HepG2 (cell line): ENCODE results near the gene FDPS. TPM values are rescaled to one million over a fixed set of nuclear protein-coding genes. Genes with fewer than 3 reads are reported as not detected.

Source experiments
- PHF20 ChIP-seq: sonication (generic); formaldehyde crosslinking; IDR thresholded peaks from 2 replicates; pipeline ENCODE4 v1.5.0; 2020; ENCODE audit warnings: mild to moderate bottlenecking, missing genetic modification reagents
- REXO4 ChIP-seq: sonication (generic); formaldehyde crosslinking; IDR thresholded peaks from 2 replicates; pipeline ENCODE4 v1.8.0; 2022; ENCODE audit warnings: missing genetic modification reagents, mild to moderate bottlenecking, borderline replicate concordance
- SAP130 ChIP-seq: IDR thresholded peaks from 2 replicates; pipeline ENCODE4 v1.6.1; 2016; ENCODE audit warnings: low read depth
- SIN3A ChIP-seq: IDR thresholded peaks from 2 replicates; pipeline ENCODE4 v1.6.1; 2011; ENCODE audit warnings: low read depth, mild to moderate bottlenecking, control low read depth, low read length, borderline replicate concordance
- SKIL ChIP-seq: sonication (generic); formaldehyde crosslinking; IDR thresholded peaks from 2 replicates; pipeline ENCODE4 v1.8.0; 2022; ENCODE audit warnings: missing genetic modification reagents, mild to moderate bottlenecking, moderate library complexity, borderline replicate concordance
- YEATS2 ChIP-seq: sonication (generic); formaldehyde crosslinking; IDR thresholded peaks from 2 replicates; pipeline ENCODE4 v1.4.0; 2020; ENCODE audit warnings: missing genetic modification reagents, borderline replicate concordance
- ZNF253 ChIP-seq: sonication (generic); formaldehyde crosslinking; IDR thresholded peaks from 2 replicates; pipeline ENCODE4 v1.8.0; 2022; ENCODE audit warnings: mild to moderate bottlenecking, missing genetic modification reagents, borderline replicate concordance
- ZNF407 ChIP-seq: sonication (generic); formaldehyde crosslinking; IDR thresholded peaks from one replicate; pipeline ENCODE4 v1.5.1; 2020; ENCODE audit warnings: mild to moderate bottlenecking, missing genetic modification reagents; ENCODE audit errors: not compliant biosample characterization
- ZNF784 ChIP-seq: sonication (generic); formaldehyde crosslinking; IDR thresholded peaks from 2 replicates; pipeline ENCODE4 v1.5.1; 2020; ENCODE audit warnings: missing genetic modification reagents, mild to moderate bottlenecking, borderline replicate concordance
- polyA plus RNA-seq, 8 experiments: library from polyadenylated mRNA; depleted of rRNA in 3 of 8; stranded (reverse) in 7 of 8; unstranded in 1 of 8; fragments of >200 nt; fragmentation: Illumina TruSeq in 4 of 8; extraction: Trizol in 4 of 8; gene quantifications; 2 replicates each; pipeline versions ENCODE4 v1.2.1 to v1.2.3, GENCODE V29; 2011 to 2016; ENCODE audit warnings: low read depth in 4 of 8, missing spikeins in 1 of 8, mixed read lengths in 1 of 8; ENCODE audit not compliant: insufficient read depth in 1 of 8
- total RNA-seq, 5 experiments: library from RNA; depleted of rRNA; stranded (reverse); fragments of >200 nt; fragmentation: Illumina TruSeq; extraction: Trizol; gene quantifications; 2 replicates each; pipeline ENCODE4 v1.2.3, GENCODE V29; 2016; ENCODE audit warnings: low read depth in 1 of 5
- TF ChIP-seq, protein P1 (sequence below): sonication (generic); formaldehyde crosslinking; IDR thresholded peaks from 2 replicates; pipeline ENCODE4 v1.4.0; 2020; ENCODE audit warnings: missing genetic modification reagents, mild to moderate bottlenecking, borderline replicate concordance

The FDPS gene
- total and polyA plus RNA-seq, 2 of the 13 experiments (the other 11 are each of a cell fraction or from before 2014, with no cell fraction given), result 264 to 519 TPM

- TF ChIP-seq ZNF407 (CRISPR knock-in tag) (peak; percentile 28), ZNF253 (CRISPR knock-in tag) (0 out of 2 replicates have a peak, but pooled peaks have one; percentile 19), ZNF784 (CRISPR knock-in tag) (peak; percentile 38), SAP130 (peak; percentile 81), YEATS2 (CRISPR knock-in tag) (peak; percentile 65), SIN3A (0 out of 2 replicates have a peak, but pooled peaks have one; percentile 58), SKIL (CRISPR knock-in tag) (peak; percentile 48; the same call in 1 of the 2 replicates), REXO4 (CRISPR knock-in tag) (no peak), PHF20 (peak; percentile 71; the same call in 1 of the 2 replicates)
- TF ChIP-seq, protein P1, sequence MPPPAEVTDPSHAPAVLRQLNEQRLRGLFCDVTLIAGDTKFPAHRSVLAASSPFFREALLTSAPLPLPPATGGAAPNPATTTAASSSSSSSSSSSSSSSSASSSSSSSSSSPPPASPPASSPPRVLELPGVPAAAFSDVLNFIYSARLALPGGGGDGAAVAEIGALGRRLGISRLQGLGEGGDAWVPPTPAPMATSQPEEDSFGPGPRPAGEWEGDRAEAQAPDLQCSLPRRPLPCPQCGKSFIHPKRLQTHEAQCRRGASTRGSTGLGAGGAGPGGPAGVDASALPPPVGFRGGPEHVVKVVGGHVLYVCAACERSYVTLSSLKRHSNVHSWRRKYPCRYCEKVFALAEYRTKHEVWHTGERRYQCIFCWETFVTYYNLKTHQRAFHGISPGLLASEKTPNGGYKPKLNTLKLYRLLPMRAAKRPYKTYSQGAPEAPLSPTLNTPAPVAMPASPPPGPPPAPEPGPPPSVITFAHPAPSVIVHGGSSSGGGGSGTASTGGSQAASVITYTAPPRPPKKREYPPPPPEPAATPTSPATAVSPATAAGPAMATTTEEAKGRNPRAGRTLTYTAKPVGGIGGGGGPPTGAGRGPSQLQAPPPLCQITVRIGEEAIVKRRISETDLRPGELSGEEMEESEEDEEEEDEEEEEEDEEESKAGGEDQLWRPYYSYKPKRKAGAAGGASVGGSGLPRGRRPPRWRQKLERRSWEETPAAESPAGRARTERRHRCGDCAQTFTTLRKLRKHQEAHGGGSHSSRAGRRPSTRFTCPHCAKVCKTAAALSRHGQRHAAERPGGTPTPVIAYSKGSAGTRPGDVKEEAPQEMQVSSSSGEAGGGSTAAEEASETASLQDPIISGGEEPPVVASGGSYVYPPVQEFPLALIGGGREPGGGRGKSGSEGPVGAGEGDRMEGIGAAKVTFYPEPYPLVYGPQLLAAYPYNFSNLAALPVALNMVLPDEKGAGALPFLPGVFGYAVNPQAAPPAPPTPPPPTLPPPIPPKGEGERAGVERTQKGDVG (CRISPR knock-in tag), result no peak
These were observed 15.5 kb downstream of the FDPS start (continued) for GRCh38 chr1:155324037-155324716.
